HS-27A (cell line): ENCODE results near the gene TPRA1.
"Not testable (repeated sequence)": the region's sequence is repeated elsewhere in the genome, so short reads cannot be mapped to it uniquely, and the experiment has no call there.

Experiments
- DNase-seq: peaks from one replicate; pipeline ENCODE4 v3.0.0-alpha.2; 2012; ENCODE audit warnings: low read depth, missing footprints

TPRA1 gene

GRCh38 chr3:127616836-127617605 lies 26.5 kb upstream of the TPRA1 start:
- DNase-seq = no peak

- no peak for DNase-seq
These were observed 25.2 kb upstream of the TPRA1 start for GRCh38 chr3:127615631-127616305.

- no peak for DNase-seq
These were observed 24.5 kb upstream of the TPRA1 start for GRCh38 chr3:127614928-127615589.

- no peak for DNase-seq
These were observed 22.9 kb upstream of the TPRA1 start for GRCh38 chr3:127613406-127613805.

- DNase-seq = no peak
These were observed 22.4 kb upstream of the TPRA1 start for GRCh38 chr3:127612966-127613365.

- no peak for DNase-seq
These were observed 20.7 kb upstream of the TPRA1 start for GRCh38 chr3:127611251-127611650.

GRCh38 chr3:127610105-127610504 lies 19.6 kb upstream of the TPRA1 start:
- no peak for DNase-seq

GRCh38 chr3:127608362-127608718 lies 17.8 kb upstream of the TPRA1 start:
- no peak for DNase-seq

- DNase-seq = no peak
These were observed 17.3 kb upstream of the TPRA1 start for GRCh38 chr3:127607675-127608361.

- DNase-seq = no peak
These were observed 16.6 kb upstream of the TPRA1 start for GRCh38 chr3:127606981-127607595.

GRCh38 chr3:127606086-127606805 lies 15.7 kb upstream of the TPRA1 start:
- no peak for DNase-seq

- not testable (repeated sequence) for DNase-seq
These were observed 15.0 kb upstream of the TPRA1 start for GRCh38 chr3:127605547-127605946.

- DNase-seq = no peak
These were observed 14.1 kb upstream of the TPRA1 start for GRCh38 chr3:127604546-127605165.

- DNase-seq = no peak
These were observed 13.5 kb upstream of the TPRA1 start for GRCh38 chr3:127604035-127604434.

GRCh38 chr3:127600749-127601456 lies 10.4 kb upstream of the TPRA1 start:
- no peak for DNase-seq

GRCh38 chr3:127598841-127599570 lies 8.5 kb upstream of the TPRA1 start:
- no peak for DNase-seq

GRCh38 chr3:127597020-127597771 lies 6.7 kb upstream of the TPRA1 start:
- no peak for DNase-seq

- no peak for DNase-seq
These were observed 4.8 kb upstream of the TPRA1 start for GRCh38 chr3:127595303-127595702.

- DNase-seq = no peak
These were observed 2.6 kb upstream of the TPRA1 start for GRCh38 chr3:127593178-127593577.
